ENCODE data around the gene LHFPL3.

- TF ChIP-seq MAX (IDR thresholded peaks at IDR 0.05; ENCODE audit: low read depth), result no peak
- no peak for TF ChIP-seq SMC3 (IDR thresholded peaks at IDR 0.05; ENCODE audit: low read depth, low read length)
- TF ChIP-seq CTCF (IDR thresholded peaks at IDR 0.05), result no peak
- TF ChIP-seq CHD2 (IDR thresholded peaks at IDR 0.05; ENCODE audit: low read length, partially characterized antibody), result no peak
- TF ChIP-seq RFX5 (IDR thresholded peaks at IDR 0.05; ENCODE audit: low read length), result no peak
- no peak for TF ChIP-seq MXI1 (IDR thresholded peaks at IDR 0.05; ENCODE audit: low read depth, low read length)
- no peak for TF ChIP-seq RCOR1 (IDR thresholded peaks at IDR 0.05; ENCODE audit: low read length)
- no peak for TF ChIP-seq USF2 (IDR thresholded peaks at IDR 0.05; ENCODE audit: borderline replicate concordance, low read depth, low read length)
Observed at GRCh38 chr7:104900525-104901239, 572.3 kb downstream of the LHFPL3 start.

Measured in SK-N-SH (cell line).